Stimulated activated naive CD8-positive, alpha-beta T cell treated with anti-CD3 and anti-CD28 coated beads, Interleukin-15, Interleukin-2, amounts not matched to agents 100 ng/mL and 50 ng/mL, for 24 hours (primary cell): ENCODE data around the gene ADI1.

Source experiments
- H3K27ac Mint-ChIP-seq: one replicate; pipeline ENCODE4 v1.8.0; 2021; ENCODE audit warnings: mild to moderate bottlenecking, mixed read lengths
- H3K27me3 Mint-ChIP-seq: one replicate; pipeline ENCODE4 v1.8.0; 2021; ENCODE audit warnings: mixed read lengths
- H3K36me3 Mint-ChIP-seq: one replicate; pipeline ENCODE4 v1.8.0; 2021; ENCODE audit warnings: low read depth, mixed read lengths
- H3K4me1 Mint-ChIP-seq: one replicate; pipeline ENCODE4 v1.8.0; 2021; ENCODE audit warnings: low read depth, mixed read lengths
- H3K4me3 Mint-ChIP-seq: one replicate; pipeline ENCODE4 v1.8.0; 2021; ENCODE audit warnings: mild to moderate bottlenecking, mixed read lengths
- H3K9me3 Mint-ChIP-seq: one replicate; pipeline ENCODE4 v1.8.0; 2021; ENCODE audit warnings: mixed read lengths

The ADI1 gene

GRCh38 chr2:3447789-3448317, 71.5 kb downstream of the ADI1 start:
- H3K36me3 Mint-ChIP-seq = peaks cover 49% of the 10 kb centered on the region
- H3K4me1 Mint-ChIP-seq = no peaks in the 10 kb centered on the region
- no peaks in the 10 kb centered on the region for H3K27me3 Mint-ChIP-seq
- no peaks in the 10 kb centered on the region for H3K9me3 Mint-ChIP-seq
- H3K27ac Mint-ChIP-seq = no peak overlapping the region
- no peak overlapping the region for H3K4me3 Mint-ChIP-seq
